ENCODE results near the gene FRMD4A. TPM values are rescaled to one million over a fixed set of nuclear protein-coding genes. Genes with fewer than 3 reads are reported as not detected.
A peak's percentile ranks its signal among the peaks of the same experiment; 100 is the strongest.

Gene FRMD4A
- total RNA-seq, 2 donors from 2014 or later = 22.3 to 22.4 TPM

- Mint-ChIP-seq H3K27me3 (ENCODE audit: insufficient read depth) (no peaks in the 10 kb centered on the region), H3K4me1 (peaks cover 32% of the 10 kb centered on the region), H3K9me3 (no peaks in the 10 kb centered on the region), H3K36me3 (ENCODE audit: low read depth) (peaks cover 32% of the 10 kb centered on the region), H3K4me3 (no peak overlapping the region), H3K27ac (peak overlapping the region; percentile 48)
- Histone ChIP-seq H3K27ac (ENCODE audit: low read depth, low read length) (peak overlapping the region; percentile 52), H3K27me3 (ENCODE audit: control insufficient read depth, insufficient read depth, low read length, poor library complexity, severe bottlenecking) (no peaks in the 10 kb centered on the region), H3K4me1 (ENCODE audit: control insufficient read depth, insufficient read depth, low read length) (peaks cover 10% of the 10 kb centered on the region), H3K4me3 (ENCODE audit: low read length) (no peak overlapping the region), H3K9ac (ENCODE audit: extremely low read depth, low read length, poor library complexity, severe bottlenecking) (no peak overlapping the region), H3K36me3 (ENCODE audit: control insufficient read depth, insufficient read depth, low read length) (peaks cover 3% of the 10 kb centered on the region), H3K9me3 (ENCODE audit: control insufficient read depth, low read length) (no peaks in the 10 kb centered on the region)
- no peak for DNase-seq
- TF ChIP-seq CTCF (conservative IDR thresholded peaks at IDR 0.05) = no peak
- WGBS, 2 experiments (ENCODE audit: insufficient coverage in 1 of 2, insufficient read length in 1 of 2) = 94 to 95% methylated on average over 4 to 5 of the region's 5 CpGs
These were observed 644.8 kb downstream of the FRMD4A start for GRCh38 chr10:13685885-13686284.

GRCh38 chr10:13684806-13685482 lies 645.8 kb downstream of the FRMD4A start:
- H3K36me3 Mint-ChIP-seq (ENCODE audit: low read depth) = peaks cover 32% of the 10 kb centered on the region
- no peaks in the 10 kb centered on the region for H3K27me3 Mint-ChIP-seq (ENCODE audit: insufficient read depth)
- peak overlapping the region; percentile 77 for H3K27ac Mint-ChIP-seq
- no peak overlapping the region for H3K4me3 ChIP-seq (ENCODE audit: low read length)
- TF ChIP-seq CTCF (conservative IDR thresholded peaks at IDR 0.05) = no peak
- 91 to 95% methylated on average over 5 to 6 of the region's 6 CpGs for WGBS, 2 experiments (ENCODE audit: insufficient coverage in 1 of 2, insufficient read length in 1 of 2)
- H3K9me3 ChIP-seq (ENCODE audit: control insufficient read depth, low read length) = no peaks in the 10 kb centered on the region
- peak overlapping the region; percentile 40 for H3K27ac ChIP-seq (ENCODE audit: low read depth, low read length)
- H3K9ac ChIP-seq (ENCODE audit: extremely low read depth, low read length, poor library complexity, severe bottlenecking) = no peak overlapping the region
- H3K27me3 ChIP-seq (ENCODE audit: control insufficient read depth, insufficient read depth, low read length, poor library complexity, severe bottlenecking) = no peaks in the 10 kb centered on the region
- H3K36me3 ChIP-seq (ENCODE audit: control insufficient read depth, insufficient read depth, low read length) = peaks cover 3% of the 10 kb centered on the region
- peaks cover 3% of the 10 kb centered on the region for H3K4me1 ChIP-seq (ENCODE audit: control insufficient read depth, insufficient read depth, low read length)
- H3K4me1 Mint-ChIP-seq = peaks cover 23% of the 10 kb centered on the region
- H3K9me3 Mint-ChIP-seq = no peaks in the 10 kb centered on the region
- no peak for DNase-seq
- no peak overlapping the region for H3K4me3 Mint-ChIP-seq

GRCh38 chr10:13684252-13684791 lies 646.4 kb downstream of the FRMD4A start:
- Histone ChIP-seq H3K27ac (ENCODE audit: low read depth, low read length) (peak overlapping the region; percentile 40), H3K4me1 (ENCODE audit: control insufficient read depth, insufficient read depth, low read length) (no peaks in the 10 kb centered on the region), H3K4me3 (ENCODE audit: low read length) (no peak overlapping the region), H3K36me3 (ENCODE audit: control insufficient read depth, insufficient read depth, low read length) (peaks cover 3% of the 10 kb centered on the region), H3K27me3 (ENCODE audit: control insufficient read depth, insufficient read depth, low read length, poor library complexity, severe bottlenecking) (no peaks in the 10 kb centered on the region), H3K9me3 (ENCODE audit: control insufficient read depth, low read length) (no peaks in the 10 kb centered on the region), H3K9ac (ENCODE audit: extremely low read depth, low read length, poor library complexity, severe bottlenecking) (no peak overlapping the region)
- H3K27me3 Mint-ChIP-seq (ENCODE audit: insufficient read depth) = no peaks in the 10 kb centered on the region
- peaks cover 32% of the 10 kb centered on the region for H3K36me3 Mint-ChIP-seq (ENCODE audit: low read depth)
- H3K4me3 Mint-ChIP-seq = no peak overlapping the region
- peaks cover 19% of the 10 kb centered on the region for H3K4me1 Mint-ChIP-seq
- DNase-seq = no peak
- TF ChIP-seq CTCF (conservative IDR thresholded peaks at IDR 0.05) = no peak
- peak overlapping the region; percentile 77 for H3K27ac Mint-ChIP-seq
- H3K9me3 Mint-ChIP-seq = no peaks in the 10 kb centered on the region
- 92 to 95% methylated on average over 17 of the region's 17 CpGs for WGBS, 2 experiments (ENCODE audit: insufficient coverage in 1 of 2, insufficient read length in 1 of 2)

All from endodermal cell (in vitro differentiated cells).